GM10847 (cell line): ENCODE results near the gene APOC1.

ENCODE experiments used
- POLR2A ChIP-seq: IDR thresholded peaks from 2 replicates; pipeline ENCODE4 v1.6.1; 2011; ENCODE audit not compliant: insufficient read length; ENCODE audit errors: extremely low read depth

The APOC1 gene

GRCh38 chr19:44968118-44968517, 53.7 kb downstream of the APOC1 start:
- no peak for TF ChIP-seq POLR2A

GRCh38 chr19:44968670-44969069, 54.3 kb downstream of the APOC1 start:
- TF ChIP-seq POLR2A = no peak
